ENCODE data around the gene TSTD1.
"Not testable (repeated sequence)": the region's sequence is repeated elsewhere in the genome, so short reads cannot be mapped to it uniquely, and the experiment has no call there.

Gene TSTD1

GRCh38 chr1:161006563-161006962 lies 32.2 kb downstream of the TSTD1 start:
- DNase-seq = no peak

GRCh38 chr1:161001525-161001924 lies 37.2 kb downstream of the TSTD1 start:
- DNase-seq = no peak

GRCh38 chr1:161000736-161001480 lies 37.9 kb downstream of the TSTD1 start:
- no peak for DNase-seq

GRCh38 chr1:160999376-160999775 lies 39.4 kb downstream of the TSTD1 start:
- DNase-seq = no peak

- DNase-seq = peak; percentile 54 to 60
Measured at GRCh38 chr1:160997323-160998038, 41.3 kb downstream of the TSTD1 start.

GRCh38 chr1:160996178-160996577 lies 42.6 kb downstream of the TSTD1 start:
- no peak for DNase-seq

- peak; percentile 48 to 61 for DNase-seq
Measured at GRCh38 chr1:160993544-160994193, 45.1 kb downstream of the TSTD1 start.

- DNase-seq = not testable (repeated sequence)
Measured at GRCh38 chr1:160992036-160992435, 46.7 kb downstream of the TSTD1 start.

Measured in AML-193 (cell line).